Breast epithelium (tissue), 4 donors: Measurements from ENCODE around the gene TRERF1. TPM values are rescaled to one million over a fixed set of nuclear protein-coding genes. Genes with fewer than 3 reads are reported as not detected.

Experiments
- DNase-seq, 2 donors: peaks; one replicate each; pipeline ENCODE4 v3.0.0-alpha.2; 2019; ENCODE audit warnings: low spot score in 2 of 2
- H3K27ac ChIP-seq, 2 donors: fragments of 200-600 bp; sonication (generic) in 1 of 2; one replicate each; pipeline ENCODE4 v1.5.1; 2016 to 2019; ENCODE audit warnings: mild to moderate bottlenecking in 1 of 2
- H3K27me3 ChIP-seq, 2 donors: fragments of 200-600 bp; sonication (generic) in 1 of 2; one replicate each; pipeline versions ENCODE4 v1.5.1 to v1.6.0; 2017 to 2019; ENCODE audit warnings: control low read depth in 1 of 2, mild to moderate bottlenecking in 1 of 2
- H3K36me3 ChIP-seq: fragments of 200-600 bp; one replicate; pipeline ENCODE4 v1.5.1; 2019
- H3K4me1 ChIP-seq, 2 donors: fragments of 200-600 bp; sonication (generic); one replicate each; pipeline ENCODE4 v1.5.1; 2016 to 2019; ENCODE audit warnings: control low read depth in 1 of 2
- H3K4me3 ChIP-seq, 3 donors: fragments of 200-600 bp; sonication (generic); 1 replicate in 2 of 3; 2 replicates in 1 of 3; pipeline ENCODE4 v1.5.1; 2016 to 2019; ENCODE audit warnings: mild to moderate bottlenecking in 3 of 3, moderate library complexity in 2 of 3
- H3K9me3 ChIP-seq, 2 donors: fragments of 200-600 bp; sonication (generic) in 1 of 2; one replicate each; pipeline ENCODE4 v1.5.1; 2016 to 2019; ENCODE audit warnings: control low read depth in 1 of 2
- CTCF ChIP-seq, 3 donors: fragments of 450-650 bp; IDR thresholded peaks; one replicate each; pipeline ENCODE4 v1.5.1; 2016 to 2017; ENCODE audit warnings: antibody characterized with exemption in 3 of 3, mild to moderate bottlenecking in 3 of 3, moderate library complexity in 3 of 3
- POLR2A ChIP-seq: fragments of 450-650 bp; IDR thresholded peaks from one replicate; pipeline ENCODE4 v1.6.1; 2016; ENCODE audit warnings: antibody characterized with exemption, mild to moderate bottlenecking, moderate library complexity
- POLR2AphosphoS5 ChIP-seq, 3 donors: sonication (generic); formaldehyde crosslinking; IDR thresholded peaks; one replicate each; pipeline ENCODE4 v1.6.1; 2017; ENCODE audit warnings: antibody characterized with exemption in 3 of 3
- intact Hi-C: fragments of 100-400 bp; cut with DNase I; formaldehyde crosslinking; loops from one replicate; pipeline ENCODE4 v1.15.1; 2023; ENCODE audit warnings: low total_unique reads
- total RNA-seq, 3 donors: library from RNA; depleted of rRNA; stranded (reverse); fragments of >200 nt; gene quantifications; one replicate each; pipeline ENCODE4 v1.1.0, GENCODE V29; 2016

The TRERF1 gene
- 1 to 10 TPM; 3.9 to 5.4 (median 4.1) TPM for total RNA-seq

- intact Hi-C loops = no loop called here
Measured at GRCh38 chr6:42451333-42452170, at the start of gene TRERF1. Gene TRERF1, minus strand, starts transcription at chr6:42451926. Its CDS starts 182,336 bp downstream, at chr6:42269590.

GRCh38 chr6:42498473-42499128, 46.9 kb upstream of the TRERF1 start:
- TF ChIP-seq POLR2AphosphoS5 (IDR thresholded peaks at IDR 0.05) (no peak), POLR2A (no peak), CTCF (IDR thresholded peaks at IDR 0.05) (no peak)
- no peak for DNase-seq
- intact Hi-C loops = no loop called here
- no peaks in the 10 kb centered on the region for H3K36me3 ChIP-seq
- H3K9me3 ChIP-seq = no peaks in the 10 kb centered on the region
- H3K4me1 ChIP-seq = no peaks in the 10 kb centered on the region
- H3K4me3 ChIP-seq = no peak overlapping the region
- H3K27me3 ChIP-seq = no peaks in the 10 kb centered on the region
- H3K27ac ChIP-seq = no peak overlapping the region

More at GRCh38 chr6:42451333-42452170, at the start of gene TRERF1:
- H3K4me3 ChIP-seq = peak within 1 kb of the TSS; percentile 76 to 85 (median 81)
- H3K36me3 ChIP-seq = no peaks in the 10 kb centered on the region
- TF ChIP-seq CTCF (IDR thresholded peaks at IDR 0.05) (no peak), POLR2A (no peak)
- H3K4me1 ChIP-seq = no peaks in the 10 kb centered on the region
- H3K9me3 ChIP-seq = no peaks in the 10 kb centered on the region
- peak within 1 kb of the TSS; percentile 67 to 83 for H3K27ac ChIP-seq
- H3K27me3 ChIP-seq = no peaks in the 10 kb centered on the region
- no peak for DNase-seq

GRCh38 chr6:42493914-42494539, 42.3 kb upstream of the TRERF1 start:
- H3K9me3 ChIP-seq = no peaks in the 10 kb centered on the region
- H3K36me3 ChIP-seq = no peaks in the 10 kb centered on the region
- H3K27ac ChIP-seq = no peak overlapping the region
- TF ChIP-seq POLR2A (no peak), POLR2AphosphoS5 (IDR thresholded peaks at IDR 0.05) (no peak), CTCF (IDR thresholded peaks at IDR 0.05) (no peak)
- no peak for DNase-seq
- H3K4me3 ChIP-seq = no peak overlapping the region
- H3K4me1 ChIP-seq = no peaks in the 10 kb centered on the region
- no peaks in the 10 kb centered on the region for H3K27me3 ChIP-seq
- intact Hi-C loops = no loop called here

- no peak overlapping the region for H3K4me3 ChIP-seq
- H3K36me3 ChIP-seq = no peaks in the 10 kb centered on the region
- no peaks in the 10 kb centered on the region for H3K9me3 ChIP-seq
- no peaks in the 10 kb centered on the region for H3K27me3 ChIP-seq
- intact Hi-C loops = no loop called here
- no peak for DNase-seq
- H3K27ac ChIP-seq = no peak overlapping the region
- no peaks in the 10 kb centered on the region for H3K4me1 ChIP-seq
- TF ChIP-seq POLR2A (no peak), CTCF (IDR thresholded peaks at IDR 0.05) (no peak), POLR2AphosphoS5 (IDR thresholded peaks at IDR 0.05) (no peak)
Measured at GRCh38 chr6:42488129-42488528, 36.4 kb upstream of the TRERF1 start.
